HG03108 (cell line): ENCODE data around the gene SCAMP5.
A peak's percentile ranks its signal among the peaks of the same experiment; 100 is the strongest.

Source experiments
- ATAC-seq: cut with Tn5 transposase; IDR thresholded peaks from one replicate; pipeline ENCODE4 v1.9.1; 2021; ENCODE audit warnings: moderate library complexity; ENCODE audit not compliant: unreplicated experiment

Gene SCAMP5, protein sequence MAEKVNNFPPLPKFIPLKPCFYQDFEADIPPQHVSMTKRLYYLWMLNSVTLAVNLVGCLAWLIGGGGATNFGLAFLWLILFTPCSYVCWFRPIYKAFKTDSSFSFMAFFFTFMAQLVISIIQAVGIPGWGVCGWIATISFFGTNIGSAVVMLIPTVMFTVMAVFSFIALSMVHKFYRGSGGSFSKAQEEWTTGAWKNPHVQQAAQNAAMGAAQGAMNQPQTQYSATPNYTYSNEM

DNA sequence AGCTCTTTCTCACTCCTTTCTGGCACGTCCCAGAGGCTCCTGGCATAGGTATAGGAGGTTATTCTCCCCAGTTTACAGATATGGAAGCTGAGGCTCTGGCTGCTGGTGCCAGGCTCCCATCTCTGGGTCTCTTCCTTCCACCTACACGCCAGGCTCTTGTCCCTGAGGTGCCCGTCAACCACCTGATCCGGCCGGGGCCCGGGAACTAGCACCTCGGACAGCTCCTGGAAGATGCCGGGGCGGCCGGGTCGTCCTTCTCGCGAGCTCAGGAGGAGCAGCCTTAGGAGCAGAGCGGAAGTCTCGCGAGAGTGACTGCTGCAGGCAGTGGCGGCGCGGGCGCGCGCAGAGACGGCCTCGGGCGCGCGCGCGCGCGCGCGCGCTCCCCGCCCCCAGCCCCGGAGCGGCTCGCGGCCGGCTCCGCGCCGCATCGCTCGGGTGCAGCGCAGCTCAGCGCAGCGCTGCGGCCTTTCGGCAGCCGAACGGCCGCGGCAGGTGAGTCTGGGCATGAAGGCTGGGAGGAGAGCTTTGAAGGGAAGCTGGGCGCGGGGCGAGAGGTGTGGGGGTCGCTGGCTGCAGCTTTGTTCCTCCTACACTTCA lies at the start of gene SCAMP5:
Gene SCAMP5 (plus strand): TSS at position 382 of the 597 bp plus-strand sequence. CDS start 16,277 bp downstream, outside the sequence.
- ATAC-seq, result peak; percentile 65

- no peak for ATAC-seq
Observed at GRCh38 chr15:74950078-74950908, 45.1 kb upstream of the SCAMP5 start.

- no peak for ATAC-seq
Observed at GRCh38 chr15:74951006-74951405, 44.4 kb upstream of the SCAMP5 start.

- no peak for ATAC-seq
Observed at GRCh38 chr15:74954515-74954914, 40.8 kb upstream of the SCAMP5 start.

DNA sequence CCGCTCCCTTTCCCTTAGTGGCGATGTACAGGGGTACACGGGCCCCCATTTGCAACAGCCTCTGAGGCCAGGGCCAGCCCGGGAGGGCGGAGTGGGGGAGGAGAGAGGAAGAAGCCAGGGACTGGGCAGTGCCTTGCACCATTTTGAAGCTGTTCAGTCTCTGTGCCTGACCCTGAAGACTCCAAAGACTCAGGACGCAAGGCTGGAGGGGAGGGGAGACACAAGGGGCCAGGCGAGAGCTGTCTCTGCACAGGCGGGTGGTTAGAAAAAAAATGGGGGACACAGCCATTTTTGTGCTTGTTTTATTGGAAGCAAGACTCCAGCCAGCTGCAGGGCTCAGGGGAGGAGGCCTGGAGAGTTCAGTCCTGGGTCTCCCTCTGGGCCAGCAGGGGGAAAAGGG lies 40.3 kb upstream of the SCAMP5 start:
- ATAC-seq, result no peak

DNA sequence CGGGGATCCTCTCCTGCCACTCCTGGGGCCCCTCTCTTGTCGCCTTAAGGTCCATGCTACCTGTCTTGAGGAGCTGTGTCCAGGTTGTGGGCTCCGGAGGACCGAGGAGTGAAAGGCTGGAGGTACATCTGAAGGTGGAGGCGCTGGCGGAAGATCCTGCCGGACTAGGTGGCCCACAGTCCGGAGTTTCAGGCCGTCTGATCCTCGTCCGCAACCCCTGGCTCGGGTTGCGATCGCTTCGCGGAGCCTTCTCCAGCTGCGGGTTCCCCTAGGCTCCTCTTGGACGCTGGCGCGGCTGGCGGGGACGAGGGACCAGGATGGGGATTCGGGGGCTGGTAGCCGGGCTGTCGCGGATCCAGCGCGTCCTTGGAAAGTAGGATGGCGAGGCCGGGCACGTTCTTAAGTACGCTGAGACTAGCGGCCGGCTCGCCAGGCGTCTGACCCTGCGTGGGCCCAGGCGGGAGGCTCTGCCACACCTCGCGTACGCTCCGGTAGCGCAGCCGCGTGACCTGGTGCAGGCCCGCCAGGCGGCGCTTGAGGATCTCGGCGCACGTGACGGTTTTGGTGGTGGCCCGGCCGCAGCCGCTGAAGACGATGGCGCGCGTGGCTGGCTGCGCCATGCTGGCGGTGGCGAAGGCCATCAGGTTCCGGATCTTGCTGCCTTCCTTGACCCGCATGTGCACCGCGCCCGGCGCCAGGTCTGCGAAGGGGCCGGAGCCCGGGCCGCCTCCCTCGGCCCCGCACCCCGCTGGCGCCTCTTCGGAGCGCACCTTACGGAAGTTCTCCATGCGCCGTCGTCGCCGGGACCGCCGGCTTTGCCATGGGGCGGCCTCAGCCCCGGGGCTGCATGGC lies 39.3 kb upstream of the SCAMP5 start:
- ATAC-seq, result peak; percentile 33

- ATAC-seq, result peak; percentile 61
Observed at GRCh38 chr15:74956648-74957475, 38.5 kb upstream of the SCAMP5 start, which contains the start of gene RPP25. TSS of gene RPP25 (minus strand) at chr15:74956772. CDS start at chr15:74956583, 189 bp downstream.

GRCh38 chr15:74957476-74958035 lies 37.8 kb upstream of the SCAMP5 start:
- no peak for ATAC-seq

DNA sequence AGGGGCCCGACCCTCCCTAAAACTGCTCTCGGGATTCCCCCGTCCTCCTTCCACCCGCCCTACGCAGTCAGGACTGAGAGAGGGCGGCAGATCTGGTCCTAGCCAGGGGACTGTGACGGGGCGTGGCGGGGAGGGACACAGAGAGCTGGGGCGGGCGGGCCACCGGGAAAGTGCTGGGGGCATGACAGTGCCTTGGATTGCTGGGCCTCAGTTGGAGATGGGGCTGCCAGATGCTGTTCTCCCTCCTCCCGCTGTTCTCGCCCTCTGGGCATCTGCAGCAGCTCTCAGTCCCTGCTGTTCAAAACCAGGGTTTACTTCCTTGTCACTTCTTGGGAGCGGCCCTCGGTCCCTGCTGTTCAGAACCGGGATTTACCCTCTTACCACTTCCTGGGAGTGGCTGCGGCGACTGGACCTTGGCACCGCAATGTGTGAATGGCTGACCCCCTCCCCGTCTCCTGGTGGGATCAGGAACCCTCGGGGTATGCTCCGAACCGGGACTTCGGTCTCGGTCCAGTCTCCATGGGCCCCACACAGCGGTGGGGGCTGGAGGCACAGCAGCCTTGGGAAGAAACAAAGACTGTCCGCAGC lies 36.9 kb upstream of the SCAMP5 start:
- ATAC-seq, result no peak

DNA sequence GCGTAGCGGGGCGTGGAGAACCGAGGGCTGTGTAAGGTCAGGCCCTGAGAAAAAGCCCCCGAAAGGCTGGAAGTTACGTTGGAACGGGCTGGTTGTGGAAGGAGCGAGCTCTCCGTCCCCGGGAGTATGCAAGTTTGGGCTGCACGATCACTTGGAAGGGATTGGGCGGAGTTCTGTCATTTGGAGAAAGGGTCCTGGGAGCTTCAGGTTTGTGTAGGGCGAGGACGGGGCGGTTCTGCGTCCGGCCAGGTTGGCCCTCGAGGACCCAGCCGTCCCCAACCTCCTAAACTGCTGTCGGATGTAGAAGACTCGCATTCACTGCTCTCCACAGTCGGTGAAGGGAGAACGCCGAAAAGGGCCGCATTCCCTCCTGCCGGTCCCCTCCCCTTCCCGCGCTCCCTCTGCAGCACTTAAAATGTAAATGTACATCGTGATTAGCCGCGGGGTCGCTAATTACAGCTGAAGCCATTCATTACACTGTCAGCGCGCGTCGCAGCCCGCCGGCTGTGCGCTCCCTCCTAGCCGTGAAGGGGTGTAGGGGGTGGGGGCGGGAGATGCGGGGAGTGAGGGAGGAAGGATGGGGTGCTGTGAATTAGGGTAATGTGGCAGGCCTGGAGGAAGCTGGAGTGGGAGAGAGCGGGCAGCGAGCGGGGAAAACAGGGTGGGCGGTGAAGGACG lies 36.3 kb upstream of the SCAMP5 start:
- no peak for ATAC-seq

DNA sequence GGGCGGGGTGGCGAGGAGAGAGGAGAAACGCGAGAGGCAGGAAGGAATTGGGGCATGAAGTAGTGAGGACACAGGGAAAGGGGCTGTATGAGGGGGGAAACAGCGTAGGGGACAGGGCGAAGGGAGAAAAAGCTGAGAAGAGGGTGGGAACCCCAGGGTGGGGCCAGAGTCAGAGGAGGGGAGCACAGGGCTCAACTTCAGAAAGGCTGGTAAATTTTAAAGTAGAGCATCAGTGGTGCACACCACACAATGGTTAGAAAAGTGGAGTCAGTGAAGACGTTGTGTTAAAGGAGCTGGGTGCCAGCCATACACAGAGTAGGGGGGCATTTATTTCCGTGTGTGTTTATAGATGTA lies 35.8 kb upstream of the SCAMP5 start:
- ATAC-seq, result no peak

DNA sequence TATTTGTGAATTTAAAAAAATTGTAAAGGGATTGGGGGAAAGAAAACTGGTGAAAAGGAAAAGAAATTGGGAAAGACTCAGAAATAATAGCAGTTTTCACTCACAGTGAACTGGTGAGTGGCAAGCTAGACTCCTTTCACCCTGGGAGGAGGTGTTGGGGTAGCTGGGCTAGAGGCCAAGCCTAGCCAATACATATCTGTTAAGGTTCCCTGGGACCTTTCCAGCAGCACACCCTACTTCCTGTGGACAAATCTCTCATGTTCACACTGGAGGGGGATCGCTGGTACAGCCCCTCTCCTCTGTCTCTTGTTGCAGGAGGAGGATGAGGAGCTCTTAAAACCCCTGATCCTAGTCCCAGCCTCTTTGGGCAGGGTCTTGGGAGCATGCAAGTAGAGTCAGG lies 35.1 kb upstream of the SCAMP5 start:
- no peak for ATAC-seq

GRCh38 chr15:74960995-74961588 lies 34.3 kb upstream of the SCAMP5 start:
- ATAC-seq, result no peak

GRCh38 chr15:74961616-74962015 lies 33.7 kb upstream of the SCAMP5 start:
- ATAC-seq, result no peak

- ATAC-seq, result no peak
Observed at GRCh38 chr15:74962219-74962618, 33.1 kb upstream of the SCAMP5 start.

- no peak for ATAC-seq
Observed at GRCh38 chr15:74962671-74963070, 32.7 kb upstream of the SCAMP5 start.

DNA sequence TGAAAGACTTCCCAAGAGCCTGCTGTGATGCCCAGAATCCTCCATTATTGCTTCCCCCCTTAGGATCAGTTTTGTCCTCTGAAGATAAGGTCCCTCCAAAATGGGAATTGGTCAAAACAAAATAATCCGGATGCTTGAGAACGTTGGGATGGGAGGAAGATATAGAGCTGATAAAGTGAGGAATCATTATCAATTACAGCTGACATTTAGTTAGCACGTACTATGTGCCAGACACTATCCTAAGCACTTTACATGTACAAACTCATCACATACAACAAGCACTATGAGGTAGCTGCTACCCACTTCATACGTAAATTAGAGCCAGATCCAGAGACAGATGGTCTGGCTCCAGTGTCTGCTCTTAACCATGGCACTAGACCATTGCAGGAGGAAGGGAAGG lies 32.1 kb upstream of the SCAMP5 start:
- no peak for ATAC-seq

GRCh38 chr15:74964794-74965193 lies 30.6 kb upstream of the SCAMP5 start:
- ATAC-seq, result no peak

DNA sequence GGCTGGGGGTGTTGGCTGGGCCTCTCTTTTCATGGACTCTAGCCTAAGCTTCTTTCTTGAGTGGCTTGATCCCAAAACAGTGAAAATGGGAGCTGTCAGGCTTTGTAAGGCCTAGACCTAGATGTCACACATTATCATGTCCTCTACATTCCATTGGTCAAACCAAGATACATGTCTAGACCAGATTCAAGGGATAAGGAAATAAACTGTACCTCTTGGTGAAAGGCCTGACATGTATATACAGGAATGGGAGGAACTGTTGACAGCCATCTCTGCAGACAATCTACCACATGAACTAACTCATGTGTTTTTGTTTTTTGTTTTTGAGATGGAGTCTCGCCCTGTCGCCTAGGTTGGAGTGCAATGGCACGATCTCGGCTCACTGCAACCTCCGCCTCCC lies 27.7 kb upstream of the SCAMP5 start:
- no peak for ATAC-seq
